G401.6 (cell line): ENCODE results near the gene MYPN.
A peak's percentile ranks its signal among the peaks of the same experiment; 100 is the strongest.
"Not testable (repeated sequence)": the region's sequence is repeated elsewhere in the genome, so short reads cannot be mapped to it uniquely, and the experiment has no call there.

Source experiments
- FAIRE-seq: peaks from 2 replicates; lab custom pipeline; 2012; peaks lifted over from hg19 to GRCh38; lab: Jason Lieb, UNC

MYPN gene

GRCh38 chr10:68172324-68172723 is 63.0 kb downstream of the MYPN start:
- FAIRE-seq: no peak

GRCh38 chr10:68175949-68176348 is 66.7 kb downstream of the MYPN start:
- FAIRE-seq: no peak

GRCh38 chr10:68176797-68177196 is 67.5 kb downstream of the MYPN start:
- FAIRE-seq: no peak

GRCh38 chr10:68178592-68178991 is 69.3 kb downstream of the MYPN start:
- FAIRE-seq: no peak

GRCh38 chr10:68179016-68179415 is 69.7 kb downstream of the MYPN start:
- FAIRE-seq: no peak

GRCh38 chr10:68180490-68180889 is 71.2 kb downstream of the MYPN start:
- no peak for FAIRE-seq

GRCh38 chr10:68184546-68184945 is 75.3 kb downstream of the MYPN start:
- FAIRE-seq: no peak

GRCh38 chr10:68185085-68185484 is 75.8 kb downstream of the MYPN start:
- no peak for FAIRE-seq

- FAIRE-seq: no peak
Observed at GRCh38 chr10:68188835-68189234, 79.5 kb downstream of the MYPN start.

- no peak for FAIRE-seq
Observed at GRCh38 chr10:68192113-68192512, 82.8 kb downstream of the MYPN start.

- FAIRE-seq: no peak
Observed at GRCh38 chr10:68194290-68194689, 85.0 kb downstream of the MYPN start.

- not testable (repeated sequence) for FAIRE-seq
Observed at GRCh38 chr10:68195776-68196175, 86.5 kb downstream of the MYPN start.

- FAIRE-seq: no peak
Observed at GRCh38 chr10:68196701-68197100, 87.4 kb downstream of the MYPN start.

GRCh38 chr10:68202960-68203353 is 93.7 kb downstream of the MYPN start:
- FAIRE-seq: no peak

- peak; percentile 94 for FAIRE-seq
Observed at GRCh38 chr10:68208424-68209042, 99.2 kb downstream of the MYPN start.

GRCh38 chr10:68211669-68212068 is 102.4 kb downstream of the MYPN start:
- FAIRE-seq: no peak

GRCh38 chr10:68212721-68213352 is 103.5 kb downstream of the MYPN start:
- peak; percentile 94 for FAIRE-seq

GRCh38 chr10:68218786-68219185 is 109.5 kb downstream of the MYPN start:
- FAIRE-seq: no peak

- peak; percentile 19 for FAIRE-seq
Observed at GRCh38 chr10:68221196-68221595, 111.9 kb downstream of the MYPN start.

GRCh38 chr10:68222391-68222790 is 113.1 kb downstream of the MYPN start:
- no peak for FAIRE-seq

GRCh38 chr10:68223535-68224165 is 114.4 kb downstream of the MYPN start:
- FAIRE-seq: no peak

- no peak for FAIRE-seq
Observed at GRCh38 chr10:68224810-68225209, 115.5 kb downstream of the MYPN start.

GRCh38 chr10:68230268-68230667 is 121.0 kb downstream of the MYPN start:
- no peak for FAIRE-seq
